IPS-18c (cell line): ENCODE measurements around the gene EPB42.
A peak's percentile ranks its signal among the peaks of the same experiment; 100 is the strongest.
"Not testable (repeated sequence)": the region's sequence is repeated elsewhere in the genome, so short reads cannot be mapped to it uniquely, and the experiment has no call there.

Experiments
- H3K4me3 ChIP-seq: 2 replicates; pipeline ENCODE4 v1.7.0; 2013; ENCODE audit warnings: low read depth, mild to moderate bottlenecking, low read length, moderate library complexity; ENCODE audit not compliant: insufficient read depth
- H3K9me3 ChIP-seq: one replicate; pipeline ENCODE4 v1.6.1; 2013; ENCODE audit warnings: mild to moderate bottlenecking, low read length, moderate library complexity; ENCODE audit not compliant: control insufficient read depth, insufficient read depth

Gene EPB42

GRCh38 chr15:43204016-43204901 is 16.6 kb downstream of the EPB42 start:
- no peak overlapping the region for H3K4me3 ChIP-seq
- no peaks in the 10 kb centered on the region for H3K9me3 ChIP-seq

- H3K4me3 ChIP-seq, result no peak overlapping the region
- H3K9me3 ChIP-seq, result no peaks in the 10 kb centered on the region
Measured at GRCh38 chr15:43199945-43200488, 20.8 kb downstream of the EPB42 start.

GRCh38 chr15:43198992-43199391 is 21.8 kb downstream of the EPB42 start:
- Histone ChIP-seq H3K9me3 (no peaks in the 10 kb centered on the region), H3K4me3 (no peak overlapping the region)

- H3K4me3 ChIP-seq, H3K9me3 ChIP-seq: not testable (repeated sequence)
Measured at GRCh38 chr15:43198556-43198955, 22.3 kb downstream of the EPB42 start.

GRCh38 chr15:43197773-43198172 is 23.0 kb downstream of the EPB42 start:
- H3K9me3 ChIP-seq, H3K4me3 ChIP-seq: not testable (repeated sequence)

- Histone ChIP-seq H3K4me3 (no peak overlapping the region), H3K9me3 (no peaks in the 10 kb centered on the region)
Measured at GRCh38 chr15:43196760-43197548, 23.9 kb downstream of the EPB42 start.

GRCh38 chr15:43194795-43195194 is 26.0 kb downstream of the EPB42 start:
- Histone ChIP-seq H3K9me3 (no peaks in the 10 kb centered on the region), H3K4me3 (no peak overlapping the region)

- Histone ChIP-seq H3K9me3 (no peaks in the 10 kb centered on the region), H3K4me3 (no peak overlapping the region)
Measured at GRCh38 chr15:43193710-43194109, 27.1 kb downstream of the EPB42 start.

- Histone ChIP-seq H3K9me3 (no peaks in the 10 kb centered on the region), H3K4me3 (no peak overlapping the region)
Measured at GRCh38 chr15:43190178-43190577, 30.6 kb downstream of the EPB42 start.

GRCh38 chr15:43189296-43189695 is 31.5 kb downstream of the EPB42 start:
- Histone ChIP-seq H3K9me3 (no peaks in the 10 kb centered on the region), H3K4me3 (no peak overlapping the region)

- Histone ChIP-seq H3K4me3 (no peak overlapping the region), H3K9me3 (no peaks in the 10 kb centered on the region)
Measured at GRCh38 chr15:43187544-43188155, 33.2 kb downstream of the EPB42 start.

GRCh38 chr15:43186003-43186353 is 34.8 kb downstream of the EPB42 start:
- H3K4me3 ChIP-seq, result peak overlapping the region; percentile 85
- H3K9me3 ChIP-seq, result no peaks in the 10 kb centered on the region

- Histone ChIP-seq H3K4me3 (peak within 1 kb of the TSS; percentile 85), H3K9me3 (no peaks in the 10 kb centered on the region)
Measured at GRCh38 chr15:43185157-43186002, 35.4 kb downstream of the EPB42 start, which contains the start of gene CCNDBP1. TSS of gene CCNDBP1 (plus strand) at chr15:43185403. CDS start at chr15:43185499, 96 bp downstream.

- Histone ChIP-seq H3K4me3 (peak overlapping the region; percentile 85; the same call in 1 of the 2 replicates), H3K9me3 (no peaks in the 10 kb centered on the region)
Measured at GRCh38 chr15:43184407-43185124, 36.3 kb downstream of the EPB42 start.

GRCh38 chr15:43183270-43183669 is 37.5 kb downstream of the EPB42 start:
- H3K9me3 ChIP-seq, result no peaks in the 10 kb centered on the region
- no peak overlapping the region for H3K4me3 ChIP-seq

- H3K9me3 ChIP-seq, H3K4me3 ChIP-seq: not testable (repeated sequence)
Measured at GRCh38 chr15:43177147-43177546, 43.7 kb downstream of the EPB42 start.
